HepG2 (cell line): ENCODE data around the gene WDR70. TPM values are rescaled to one million over a fixed set of nuclear protein-coding genes. Genes with fewer than 3 reads are reported as not detected.

Experiments
- ATAC-seq: fragments of 200-7000 bp; cut with Tn5 transposase; 3 replicates; pipeline ENCODE4 v1.9.1; 2020; ENCODE audit warnings: mild to moderate bottlenecking, moderate library complexity
- BruUV-seq: library from RNA; stranded (reverse); fragments of 400-500 nt; replicated peaks from 2 replicates; lab custom pipeline; 2021; lab: Mats Ljungman, UMichigan
- CTCF ChIA-PET: fragments of 300-600 bp; formaldehyde crosslinking; extraction: SDS; loops from one replicate; lab custom pipeline; 2021; ENCODE audit warnings: low total read pairs, inconsistent platforms, low intra/inter-chr PET ratio; lab: Yijun Ruan, JAX
- POLR2A ChIA-PET: fragments of 350-600 bp; sonication (Branson Sonifier 250); formaldehyde crosslinking; loops from one replicate; lab custom pipeline; 2020; ENCODE audit warnings: antibody characterized with exemption, inconsistent platforms; lab: Yijun Ruan, JAX
- DNase-seq: peaks from one replicate; pipeline ENCODE4 v3.0.0-alpha.2; 2015; ENCODE audit warnings: low spot score
- FAIRE-seq: peaks from 3 replicates; lab custom pipeline; 2011; peaks lifted over from hg19 to GRCh38; lab: Jason Lieb, UNC
- H2AFZ ChIP-seq: one replicate; pipeline ENCODE4 v1.6.1; 2011; ENCODE audit warnings: low read length, inconsistent platforms
- H3K27ac ChIP-seq: fragments of 300-600 bp; 3 replicates; pipeline ENCODE4 v1.8.0; 2011; ENCODE audit warnings: mixed run types, mild to moderate bottlenecking, mixed read lengths, low read length, inconsistent platforms; ENCODE audit not compliant: insufficient read depth; ENCODE audit errors: extremely low read length
- H3K27me3 ChIP-seq, 2 experiments: fragments of 200-600 bp in 1 of 2; 2 replicates in 1 of 2; 3 replicates in 1 of 2; pipeline versions ENCODE4 v1.6.0 to v1.8.0; 2011; ENCODE audit warnings: low read length in 2 of 2, mild to moderate bottlenecking in 2 of 2, moderate library complexity in 2 of 2, inconsistent platforms in 1 of 2; ENCODE audit not compliant: insufficient read depth in 2 of 2, control insufficient read depth in 1 of 2
- H3K36me3 ChIP-seq, 2 experiments: fragments of 200-600 bp in 1 of 2; replicated peaks in 1 of 2; 2 replicates in 1 of 2; 3 replicates in 1 of 2; pipeline versions ENCODE4 v1.5.1 to v1.8.0; 2011; ENCODE audit warnings: low read length in 2 of 2, inconsistent platforms in 1 of 2; ENCODE audit not compliant: insufficient read depth in 2 of 2, control insufficient read depth in 1 of 2
- H3K4me1 ChIP-seq: 2 replicates; pipeline ENCODE4 v1.5.1; 2012; ENCODE audit warnings: low read length, inconsistent platforms; ENCODE audit not compliant: insufficient read depth
- H3K4me2 ChIP-seq: 2 replicates; pipeline ENCODE4 v1.6.0; 2011; ENCODE audit warnings: low read depth, low read length, inconsistent platforms
- H3K4me3 ChIP-seq, 3 experiments: fragments of 200-600 bp in 1 of 3; sonication (generic), shearing (Covaris generic) in 1 of 3; replicated peaks in 1 of 3; 2 replicates each; pipeline ENCODE4 v1.5.1; 2011 to 2016; ENCODE audit warnings: low read length in 3 of 3, inconsistent platforms in 2 of 3, low read depth in 2 of 3, mild to moderate bottlenecking in 2 of 3, control low read depth in 1 of 3, mixed read lengths in 1 of 3; ENCODE audit not compliant: insufficient read depth in 1 of 3
- H3K79me2 ChIP-seq: one replicate; pipeline ENCODE4 v1.6.1; 2011; ENCODE audit warnings: low read length, inconsistent platforms; ENCODE audit not compliant: insufficient read depth
- H3K9ac ChIP-seq: 2 replicates; pipeline ENCODE4 v1.6.0; 2011; ENCODE audit warnings: mild to moderate bottlenecking, low read depth, low read length, inconsistent platforms; ENCODE audit not compliant: insufficient read depth
- H3K9me3 ChIP-seq: 2 replicates; pipeline ENCODE4 v1.5.1; 2012; ENCODE audit warnings: mild to moderate bottlenecking, low read length
- H4K20me1 ChIP-seq: 2 replicates; pipeline ENCODE4 v1.6.0; 2011; ENCODE audit warnings: inconsistent platforms, mild to moderate bottlenecking, low read length, moderate library complexity; ENCODE audit not compliant: insufficient read depth
- HCFC1 ChIP-seq: fragments of 150-350 bp; IDR thresholded peaks from 2 replicates; pipeline ENCODE4 v1.6.1; 2014; ENCODE audit warnings: low read depth, low read length
- NFE2L2 ChIP-seq: fragments of 150-350 bp; IDR thresholded peaks from 2 replicates; pipeline ENCODE4 v1.6.1; 2014; ENCODE audit warnings: low read length
- RBM22 ChIP-seq: fragments of 200-400 bp; formaldehyde crosslinking; optimal IDR thresholded peaks from 2 replicates; pipeline ENCODE3; 2017; ENCODE audit warnings: mild to moderate bottlenecking, low read length, moderate library complexity
- SSRP1 ChIP-seq: IDR thresholded peaks from 2 replicates; pipeline ENCODE4 v1.6.1; 2016; ENCODE audit warnings: control low read depth
- YY1 ChIP-seq: IDR thresholded peaks from 2 replicates; pipeline ENCODE4 v1.6.1; 2011; ENCODE audit warnings: low read length, low read depth, moderate library complexity, mild to moderate bottlenecking; ENCODE audit not compliant: insufficient read depth, insufficient replicate concordance
- ZNF550 ChIP-seq: sonication (generic); formaldehyde crosslinking; IDR thresholded peaks from 2 replicates; pipeline ENCODE4 v1.4.0; 2020; ENCODE audit warnings: mild to moderate bottlenecking, missing genetic modification reagents, borderline replicate concordance
- WGBS: methylation state at CpG from one replicate; pipeline ENCODE4 v1.1.6; 2017; ENCODE audit warnings: low lambda C conversion rate; 5-methylcytosine and 5-hydroxymethylcytosine counted together
- in situ Hi-C: cut with HindIII; loops from 2 replicates; pipeline ENCODE4 v1.10.0; 2017; ENCODE audit warnings: low pct_unique_long_range_greater_than_20kb; ENCODE audit not compliant: extremely low pct_ligation_motif_present
- intact Hi-C: fragments of 100-400 bp; cut with micrococcal nuclease; formaldehyde crosslinking; loops from one replicate; pipeline ENCODE4 v1.10.0; 2022; ENCODE audit not compliant: unreplicated experiment
- polyA plus RNA-seq, 8 experiments: library from polyadenylated mRNA; depleted of rRNA in 3 of 8; stranded (reverse) in 7 of 8; unstranded in 1 of 8; fragments of >200 nt; fragmentation: Illumina TruSeq in 4 of 8; extraction: Trizol in 4 of 8; gene quantifications; 2 replicates each; pipeline versions ENCODE4 v1.2.1 to v1.2.3, GENCODE V29; 2011 to 2016; ENCODE audit warnings: low read depth in 4 of 8, missing spikeins in 1 of 8, mixed read lengths in 1 of 8; ENCODE audit not compliant: insufficient read depth in 1 of 8
- total RNA-seq, 5 experiments: library from RNA; depleted of rRNA; stranded (reverse); fragments of >200 nt; fragmentation: Illumina TruSeq; extraction: Trizol; gene quantifications; 2 replicates each; pipeline ENCODE4 v1.2.3, GENCODE V29; 2016; ENCODE audit warnings: low read depth in 1 of 5
- TF ChIP-seq, protein P1 (sequence below): sonication (generic); formaldehyde crosslinking; IDR thresholded peaks from 2 replicates; pipeline ENCODE4 v1.4.0; 2020; ENCODE audit warnings: missing genetic modification reagents
- TF ChIP-seq, protein P2 (sequence below): sonication (generic); formaldehyde crosslinking; IDR thresholded peaks from 2 replicates; pipeline ENCODE4 v1.4.0; 2020; ENCODE audit warnings: missing genetic modification reagents, borderline replicate concordance
- TF ChIP-seq, protein P3 (sequence below): sonication (generic); formaldehyde crosslinking; IDR thresholded peaks from 2 replicates; pipeline ENCODE4 v1.4.0; 2020; ENCODE audit warnings: mild to moderate bottlenecking, missing genetic modification reagents
- TF ChIP-seq, protein P4 (sequence below): sonication (generic); formaldehyde crosslinking; IDR thresholded peaks from 2 replicates; pipeline ENCODE4 v1.4.0; 2020; ENCODE audit warnings: low read depth, mild to moderate bottlenecking, missing genetic modification reagents
- TF ChIP-seq, protein P5 (sequence below): sonication (generic); IDR thresholded peaks from 2 replicates; pipeline ENCODE4 v1.6.1; 2016; ENCODE audit warnings: low read depth, borderline replicate concordance

Gene WDR70
- total and polyA plus RNA-seq, 2 of the 13 experiments (the other 11 are each of a cell fraction or from before 2014, with no cell fraction given), result 14.6 to 30.6 TPM

DNA sequence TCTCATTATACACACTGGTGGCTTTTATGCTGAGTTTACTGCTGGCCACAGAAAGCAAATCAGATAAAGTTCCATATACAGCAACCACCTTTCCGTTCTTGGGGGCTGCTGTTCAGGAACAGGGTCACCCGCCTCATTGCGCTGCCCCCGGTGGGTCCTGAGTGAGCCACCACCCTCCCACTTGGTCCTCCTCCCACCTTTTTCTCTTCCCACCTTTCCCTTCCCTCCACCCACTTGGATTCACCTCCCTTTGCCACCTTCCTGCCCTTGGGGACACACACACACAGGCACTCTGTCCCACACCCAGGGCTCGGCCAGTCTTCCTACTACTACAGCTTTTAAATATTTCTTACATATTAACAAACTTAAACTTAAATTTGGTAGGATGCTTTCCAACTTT is 127.6 kb downstream of the WDR70 start (continued):
- TF ChIP-seq, protein P1, sequence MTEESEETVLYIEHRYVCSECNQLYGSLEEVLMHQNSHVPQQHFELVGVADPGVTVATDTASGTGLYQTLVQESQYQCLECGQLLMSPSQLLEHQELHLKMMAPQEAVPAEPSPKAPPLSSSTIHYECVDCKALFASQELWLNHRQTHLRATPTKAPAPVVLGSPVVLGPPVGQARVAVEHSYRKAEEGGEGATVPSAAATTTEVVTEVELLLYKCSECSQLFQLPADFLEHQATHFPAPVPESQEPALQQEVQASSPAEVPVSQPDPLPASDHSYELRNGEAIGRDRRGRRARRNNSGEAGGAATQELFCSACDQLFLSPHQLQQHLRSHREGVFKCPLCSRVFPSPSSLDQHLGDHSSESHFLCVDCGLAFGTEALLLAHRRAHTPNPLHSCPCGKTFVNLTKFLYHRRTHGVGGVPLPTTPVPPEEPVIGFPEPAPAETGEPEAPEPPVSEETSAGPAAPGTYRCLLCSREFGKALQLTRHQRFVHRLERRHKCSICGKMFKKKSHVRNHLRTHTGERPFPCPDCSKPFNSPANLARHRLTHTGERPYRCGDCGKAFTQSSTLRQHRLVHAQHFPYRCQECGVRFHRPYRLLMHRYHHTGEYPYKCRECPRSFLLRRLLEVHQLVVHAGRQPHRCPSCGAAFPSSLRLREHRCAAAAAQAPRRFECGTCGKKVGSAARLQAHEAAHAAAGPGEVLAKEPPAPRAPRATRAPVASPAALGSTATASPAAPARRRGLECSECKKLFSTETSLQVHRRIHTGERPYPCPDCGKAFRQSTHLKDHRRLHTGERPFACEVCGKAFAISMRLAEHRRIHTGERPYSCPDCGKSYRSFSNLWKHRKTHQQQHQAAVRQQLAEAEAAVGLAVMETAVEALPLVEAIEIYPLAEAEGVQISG, result no peak
- TF ChIP-seq, protein P2, sequence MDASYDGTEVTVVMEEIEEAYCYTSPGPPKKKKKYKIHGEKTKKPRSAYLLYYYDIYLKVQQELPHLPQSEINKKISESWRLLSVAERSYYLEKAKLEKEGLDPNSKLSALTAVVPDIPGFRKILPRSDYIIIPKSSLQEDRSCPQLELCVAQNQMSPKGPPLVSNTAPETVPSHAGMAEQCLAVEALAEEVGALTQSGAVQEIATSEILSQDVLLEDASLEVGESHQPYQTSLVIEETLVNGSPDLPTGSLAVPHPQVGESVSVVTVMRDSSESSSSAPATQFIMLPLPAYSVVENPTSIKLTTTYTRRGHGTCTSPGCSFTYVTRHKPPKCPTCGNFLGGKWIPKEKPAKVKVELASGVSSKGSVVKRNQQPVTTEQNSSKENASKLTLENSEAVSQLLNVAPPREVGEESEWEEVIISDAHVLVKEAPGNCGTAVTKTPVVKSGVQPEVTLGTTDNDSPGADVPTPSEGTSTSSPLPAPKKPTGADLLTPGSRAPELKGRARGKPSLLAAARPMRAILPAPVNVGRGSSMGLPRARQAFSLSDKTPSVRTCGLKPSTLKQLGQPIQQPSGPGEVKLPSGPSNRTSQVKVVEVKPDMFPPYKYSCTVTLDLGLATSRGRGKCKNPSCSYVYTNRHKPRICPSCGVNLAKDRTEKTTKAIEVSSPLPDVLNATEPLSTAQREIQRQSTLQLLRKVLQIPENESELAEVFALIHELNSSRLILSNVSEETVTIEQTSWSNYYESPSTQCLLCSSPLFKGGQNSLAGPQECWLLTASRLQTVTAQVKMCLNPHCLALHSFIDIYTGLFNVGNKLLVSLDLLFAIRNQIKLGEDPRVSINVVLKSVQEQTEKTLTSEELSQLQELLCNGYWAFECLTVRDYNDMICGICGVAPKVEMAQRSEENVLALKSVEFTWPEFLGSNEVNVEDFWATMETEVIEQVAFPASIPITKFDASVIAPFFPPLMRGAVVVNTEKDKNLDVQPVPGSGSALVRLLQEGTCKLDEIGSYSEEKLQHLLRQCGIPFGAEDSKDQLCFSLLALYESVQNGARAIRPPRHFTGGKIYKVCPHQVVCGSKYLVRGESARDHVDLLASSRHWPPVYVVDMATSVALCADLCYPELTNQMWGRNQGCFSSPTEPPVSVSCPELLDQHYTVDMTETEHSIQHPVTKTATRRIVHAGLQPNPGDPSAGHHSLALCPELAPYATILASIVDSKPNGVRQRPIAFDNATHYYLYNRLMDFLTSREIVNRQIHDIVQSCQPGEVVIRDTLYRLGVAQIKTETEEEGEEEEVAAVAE (CRISPR knock-in tag), result no peak
- TF ChIP-seq, protein P3, sequence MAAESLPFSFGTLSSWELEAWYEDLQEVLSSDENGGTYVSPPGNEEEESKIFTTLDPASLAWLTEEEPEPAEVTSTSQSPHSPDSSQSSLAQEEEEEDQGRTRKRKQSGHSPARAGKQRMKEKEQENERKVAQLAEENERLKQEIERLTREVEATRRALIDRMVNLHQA (CRISPR knock-in tag), result no peak
- no peak for TF ChIP-seq HCFC1

DNA sequence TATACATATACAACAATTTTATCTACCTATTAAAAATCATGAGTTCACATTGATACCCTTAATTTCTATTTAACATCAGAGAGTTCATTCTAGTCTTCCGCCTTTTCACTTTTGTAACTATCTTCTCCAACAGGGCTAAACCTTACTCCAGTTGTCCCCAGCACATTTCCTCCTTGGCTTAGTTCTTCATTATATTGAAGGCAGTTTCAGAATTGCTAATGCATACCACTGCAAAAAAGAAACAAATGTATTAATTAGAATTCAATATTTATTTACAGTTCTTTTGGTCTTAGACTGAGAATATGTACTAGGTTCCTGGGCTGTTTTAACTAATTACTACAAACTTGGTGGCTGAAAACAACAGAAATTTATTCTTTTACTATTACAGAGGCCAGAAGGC is 132.5 kb downstream of the WDR70 start:
- H4K20me1 ChIP-seq, result no peaks in the 10 kb centered on the region; the same call in 1 of the 2 replicates
- H3K4me1 ChIP-seq, result no peaks in the 10 kb centered on the region
- H3K36me3 ChIP-seq, result no peaks in the 10 kb centered on the region; a peak in 1 of 5 replicates
- DNase-seq, result no peak
- no peak overlapping the region for H3K4me3 ChIP-seq
- WGBS, result 98% methylated on average over 1 of the region's 1 CpG
- intact Hi-C loops, result no loop called here
- H3K27ac ChIP-seq, result no peak overlapping the region
- CTCF ChIA-PET, result no interaction called here
- no peaks in the 10 kb centered on the region for H3K27me3 ChIP-seq
- H3K79me2 ChIP-seq, result no peaks in the 10 kb centered on the region
- POLR2A ChIA-PET, result no interaction called here
- BruUV-seq, result no TSS peak
- TF ChIP-seq, protein P4, sequence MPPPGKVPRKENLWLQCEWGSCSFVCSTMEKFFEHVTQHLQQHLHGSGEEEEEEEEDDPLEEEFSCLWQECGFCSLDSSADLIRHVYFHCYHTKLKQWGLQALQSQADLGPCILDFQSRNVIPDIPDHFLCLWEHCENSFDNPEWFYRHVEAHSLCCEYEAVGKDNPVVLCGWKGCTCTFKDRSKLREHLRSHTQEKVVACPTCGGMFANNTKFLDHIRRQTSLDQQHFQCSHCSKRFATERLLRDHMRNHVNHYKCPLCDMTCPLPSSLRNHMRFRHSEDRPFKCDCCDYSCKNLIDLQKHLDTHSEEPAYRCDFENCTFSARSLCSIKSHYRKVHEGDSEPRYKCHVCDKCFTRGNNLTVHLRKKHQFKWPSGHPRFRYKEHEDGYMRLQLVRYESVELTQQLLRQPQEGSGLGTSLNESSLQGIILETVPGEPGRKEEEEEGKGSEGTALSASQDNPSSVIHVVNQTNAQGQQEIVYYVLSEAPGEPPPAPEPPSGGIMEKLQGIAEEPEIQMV, result no peak
- no peak for TF ChIP-seq RBM22
- no peak for TF ChIP-seq NFE2L2
- TF ChIP-seq YY1, result no peak
- TF ChIP-seq ZNF550 (CRISPR knock-in tag), result no peak
- TF ChIP-seq SSRP1 (CRISPR knock-in tag), result no peak
- TF ChIP-seq, protein P5, sequence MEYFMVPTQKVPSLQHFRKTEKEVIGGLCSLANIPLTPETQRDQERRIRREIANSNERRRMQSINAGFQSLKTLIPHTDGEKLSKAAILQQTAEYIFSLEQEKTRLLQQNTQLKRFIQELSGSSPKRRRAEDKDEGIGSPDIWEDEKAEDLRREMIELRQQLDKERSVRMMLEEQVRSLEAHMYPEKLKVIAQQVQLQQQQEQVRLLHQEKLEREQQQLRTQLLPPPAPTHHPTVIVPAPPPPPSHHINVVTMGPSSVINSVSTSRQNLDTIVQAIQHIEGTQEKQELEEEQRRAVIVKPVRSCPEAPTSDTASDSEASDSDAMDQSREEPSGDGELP, result no peak
- no peak overlapping the region for H2AFZ ChIP-seq
- no peak overlapping the region for H3K4me2 ChIP-seq
- no peak overlapping the region for H3K9ac ChIP-seq
- ATAC-seq, result no peak
- no peaks in the 10 kb centered on the region for H3K9me3 ChIP-seq
- no peak for FAIRE-seq
- in situ Hi-C loops, result no loop called here
